SK-N-DZ (cell line): ENCODE data around the gene ERVV-1.
"Not testable (repeated sequence)": the region's sequence is repeated elsewhere in the genome, so short reads cannot be mapped to it uniquely, and the experiment has no call there.

Experiments used
- DNase-seq: peaks from one replicate; pipeline ENCODE4 v3.0.0-alpha.2; 2015; ENCODE audit warnings: low spot score

The ERVV-1 gene

DNA sequence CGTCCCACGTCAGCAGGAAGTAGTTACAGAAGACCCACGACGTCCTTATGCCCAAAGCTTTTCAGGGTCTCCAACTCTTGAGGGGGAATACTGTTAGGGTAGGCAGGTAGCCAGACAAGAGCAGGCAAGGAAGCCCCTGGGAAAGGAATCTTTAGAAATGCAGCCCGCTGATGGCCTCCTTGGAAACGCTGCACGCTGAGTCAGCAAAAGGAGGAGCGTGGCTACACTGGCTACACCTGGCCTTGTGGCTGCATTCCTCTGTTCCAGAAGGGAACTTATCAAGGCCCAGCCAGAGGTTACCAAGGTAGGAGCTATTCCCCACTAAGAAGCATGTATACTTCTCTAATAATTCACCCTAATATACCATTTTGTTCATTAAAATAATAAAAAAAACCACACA lies 2.0 kb downstream of the ERVV-1 start:
- DNase-seq: no peak

DNA sequence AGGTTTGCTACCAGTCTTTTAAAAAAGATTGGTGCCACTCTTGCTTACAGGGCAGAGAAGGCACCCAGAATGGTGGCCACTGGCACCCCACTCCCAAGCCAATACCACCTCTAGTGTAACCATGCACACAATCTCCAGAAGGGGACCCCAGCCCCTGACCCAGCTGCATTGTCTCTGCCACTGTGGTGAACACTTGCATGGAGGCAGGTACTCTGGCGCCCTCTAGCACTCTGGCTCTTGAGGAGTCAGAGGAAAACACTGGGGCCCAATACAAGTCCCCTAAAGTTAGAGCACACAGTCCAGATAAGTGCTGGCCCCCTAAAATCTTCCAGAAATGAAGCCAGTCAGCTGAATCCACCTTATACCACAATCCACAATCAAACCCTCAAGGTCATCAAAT lies 6.0 kb downstream of the ERVV-1 start:
- DNase-seq: no peak

- not testable (repeated sequence) for DNase-seq
Observed at GRCh38 chr19:53028306-53028705, 14.6 kb downstream of the ERVV-1 start.

DNA sequence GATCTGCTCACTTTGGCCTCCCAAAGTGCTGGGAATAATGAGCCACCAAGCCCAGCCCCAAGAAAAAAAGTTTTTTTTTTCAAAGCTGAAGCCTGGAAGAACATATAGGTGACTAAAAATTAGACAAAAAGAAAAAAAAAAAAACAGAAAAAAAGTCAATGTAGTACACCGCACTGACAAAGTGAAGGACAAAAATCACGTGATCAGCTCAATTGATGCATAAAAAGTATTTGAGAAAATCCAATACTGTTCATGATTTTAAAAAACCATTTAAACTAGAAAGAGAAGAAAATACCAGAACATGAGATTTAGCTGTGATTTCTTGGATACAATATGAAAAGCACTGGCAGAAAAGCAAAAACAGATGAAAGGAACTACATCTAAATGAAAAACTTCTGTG lies 20.3 kb downstream of the ERVV-1 start:
- DNase-seq: no peak

DNA sequence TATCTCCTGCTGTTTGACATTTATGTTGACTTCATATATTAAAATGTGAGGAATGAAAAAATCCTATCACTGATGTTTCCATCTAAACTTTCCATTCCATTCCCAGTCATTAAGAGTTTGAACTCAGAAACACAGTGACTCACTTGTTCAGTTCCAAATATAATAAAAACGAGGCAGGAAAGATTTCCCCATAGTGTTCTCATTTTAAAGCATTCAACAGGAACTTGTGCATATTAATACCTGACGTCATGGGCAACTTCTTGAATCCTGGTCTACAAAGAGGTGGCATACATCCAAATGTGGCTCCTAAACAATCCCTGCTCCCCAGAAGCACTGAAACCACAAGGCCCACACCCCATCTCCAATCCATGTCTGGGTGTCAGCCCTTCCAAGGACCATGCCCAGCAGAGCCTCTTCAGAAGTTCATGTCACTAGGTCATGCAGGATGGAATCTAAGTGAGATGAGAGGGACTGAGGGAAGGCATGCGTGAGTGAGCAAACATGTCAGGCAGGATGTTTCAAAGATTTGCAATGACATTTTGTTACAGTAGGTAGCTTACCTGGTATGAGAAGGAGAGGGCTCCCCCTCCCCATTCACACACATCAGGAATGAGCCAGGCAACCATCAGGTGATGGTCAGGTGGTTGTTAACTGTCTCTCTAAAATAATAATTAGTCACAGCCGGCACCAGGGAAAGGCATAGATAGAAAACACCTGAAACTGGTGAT lies 21.4 kb downstream of the ERVV-1 start:
- DNase-seq: no peak

- no peak for DNase-seq
Observed at GRCh38 chr19:53037101-53038097, 23.7 kb downstream of the ERVV-1 start.

- DNase-seq: no peak
Observed at GRCh38 chr19:53041366-53041765, 27.6 kb downstream of the ERVV-1 start.

DNA sequence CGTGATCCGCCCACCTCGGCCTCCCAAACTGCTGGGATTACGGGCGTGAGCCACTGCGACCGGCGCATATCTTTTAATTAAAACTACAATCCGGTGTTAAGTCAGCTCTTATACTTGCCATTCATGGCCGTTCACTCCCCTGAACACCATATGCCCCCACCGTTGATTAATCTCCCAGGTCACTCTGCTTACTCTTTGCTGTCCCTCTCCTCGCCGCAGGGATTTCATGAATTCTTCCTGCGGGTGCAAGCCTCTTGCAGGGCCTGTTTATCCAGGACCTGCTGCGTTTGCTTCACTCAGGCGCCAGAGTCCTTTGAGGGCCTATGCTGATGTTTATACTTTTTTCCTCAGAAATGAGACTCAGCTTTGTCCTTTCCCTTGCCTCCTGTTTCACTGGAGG lies 31.8 kb downstream of the ERVV-1 start:
- no peak for DNase-seq

- DNase-seq: no peak
Observed at GRCh38 chr19:53047379-53047778, 33.7 kb downstream of the ERVV-1 start.

DNA sequence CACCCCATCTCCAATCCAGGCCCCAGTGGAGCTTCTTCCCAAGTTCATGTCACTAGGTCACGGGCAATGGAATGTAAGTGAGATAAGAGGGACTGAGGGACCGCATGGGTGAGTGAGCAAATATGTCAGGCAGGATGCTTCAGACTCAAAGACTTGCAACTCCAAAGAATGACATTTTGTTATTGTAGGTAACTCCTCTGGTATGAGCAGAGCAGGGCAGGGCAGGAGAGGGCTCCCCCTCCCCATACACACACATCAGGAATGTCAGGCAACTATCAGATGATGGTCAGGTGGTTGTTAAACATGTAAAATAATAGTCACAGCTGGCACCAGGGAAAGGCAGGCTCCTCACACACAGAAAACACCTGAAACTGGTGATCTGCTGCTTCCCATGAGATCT lies 41.4 kb downstream of the ERVV-1 start:
- no peak for DNase-seq

GRCh38 chr19:53057904-53058580 lies 44.3 kb downstream of the ERVV-1 start:
- DNase-seq: no peak
